AG04450 (cell line): ENCODE data around the gene SRRD. TPM values are rescaled to one million over a fixed set of nuclear protein-coding genes. Genes with fewer than 3 reads are reported as not detected.

Source experiments
- CTCF ChIA-PET: fragments of 300-600, 350-600 bp; formaldehyde crosslinking; extraction: SDS; loops from one replicate; lab custom pipeline; 2022; ENCODE audit warnings: antibody characterized with exemption, inconsistent platforms; lab: Charles Lee
- POLR2A ChIA-PET: fragments of 350-600 bp; formaldehyde crosslinking; extraction: SDS; loops from one replicate; lab custom pipeline; 2021; ENCODE audit warnings: antibody characterized with exemption, inconsistent platforms; lab: Yijun Ruan, JAX
- DNase-seq: peaks from one replicate; pipeline ENCODE4 v3.0.0-alpha.2; 2011; ENCODE audit warnings: low read depth, low spot score
- H3K27ac ChIP-seq: one replicate; pipeline ENCODE4 v1.5.1; 2012; ENCODE audit warnings: low read depth, low read length, control low read depth
- H3K27me3 ChIP-seq: one replicate; pipeline ENCODE4 v1.6.0; 2012; ENCODE audit warnings: low read length; ENCODE audit not compliant: control insufficient read depth, insufficient read depth
- H3K4me3 ChIP-seq: 2 replicates; pipeline ENCODE4 v1.5.1; 2011; ENCODE audit warnings: mild to moderate bottlenecking, low read depth, low read length, control low read depth
- H3K9me3 ChIP-seq: 2 replicates; pipeline ENCODE4 v1.5.1; 2012; ENCODE audit warnings: low read length; ENCODE audit not compliant: control insufficient read depth, insufficient read depth
- polyA plus RNA-seq: library from polyadenylated mRNA; depleted of rRNA; stranded (reverse); fragments of >200 nt; gene quantifications from 2 replicates; pipeline ENCODE4 v1.2.3, GENCODE V29; 2011
- TF ChIP-seq, protein P1 (sequence below): IDR thresholded peaks from 2 replicates; pipeline ENCODE4 v1.5.1; 2011; ENCODE audit warnings: low read depth, low read length, control low read depth, inconsistent platforms

Gene SRRD
- polyA plus RNA-seq, 1 experiment: 38.5 TPM

DNA sequence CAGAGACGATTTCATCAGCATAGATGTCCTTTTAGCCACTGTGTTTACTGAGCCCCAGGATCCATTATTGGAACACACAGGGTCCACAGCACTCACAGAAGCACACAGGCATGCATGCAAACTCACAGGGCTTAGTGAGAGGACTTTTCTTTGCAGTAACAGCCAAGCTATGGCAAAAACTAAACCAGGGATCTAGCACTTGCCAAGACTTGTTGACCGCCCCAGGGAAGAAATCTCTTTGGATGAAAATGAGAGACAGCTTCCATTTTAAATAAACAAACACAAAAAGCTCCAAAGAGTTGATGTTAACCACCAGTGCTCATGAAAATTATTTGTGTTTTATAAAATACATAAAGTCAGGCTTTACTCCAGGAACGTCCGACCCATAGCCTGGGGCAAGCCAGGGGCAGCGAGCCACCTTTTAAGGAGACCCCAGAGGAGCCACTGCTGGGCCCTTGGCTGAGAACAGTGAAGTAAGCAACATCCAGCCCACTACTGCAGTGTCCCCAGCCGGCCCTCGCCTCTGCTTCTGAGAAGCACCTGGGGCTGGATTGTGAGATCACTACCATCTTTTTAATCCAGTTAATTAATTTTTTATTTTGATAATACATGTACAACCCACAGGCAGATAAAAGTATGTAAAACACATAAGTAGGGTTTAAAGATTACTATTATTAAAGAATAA, 50.6 kb downstream of the SRRD start:
- CTCF ChIA-PET: interaction anchor here (1.1 to 1.4 kb wide), 2 partner anchors 131 to 139 kb away, joined by 4 read pairs; no protein-coding TSS in a partner anchor
- DNase-seq: no peak
- TF ChIP-seq, protein P1, sequence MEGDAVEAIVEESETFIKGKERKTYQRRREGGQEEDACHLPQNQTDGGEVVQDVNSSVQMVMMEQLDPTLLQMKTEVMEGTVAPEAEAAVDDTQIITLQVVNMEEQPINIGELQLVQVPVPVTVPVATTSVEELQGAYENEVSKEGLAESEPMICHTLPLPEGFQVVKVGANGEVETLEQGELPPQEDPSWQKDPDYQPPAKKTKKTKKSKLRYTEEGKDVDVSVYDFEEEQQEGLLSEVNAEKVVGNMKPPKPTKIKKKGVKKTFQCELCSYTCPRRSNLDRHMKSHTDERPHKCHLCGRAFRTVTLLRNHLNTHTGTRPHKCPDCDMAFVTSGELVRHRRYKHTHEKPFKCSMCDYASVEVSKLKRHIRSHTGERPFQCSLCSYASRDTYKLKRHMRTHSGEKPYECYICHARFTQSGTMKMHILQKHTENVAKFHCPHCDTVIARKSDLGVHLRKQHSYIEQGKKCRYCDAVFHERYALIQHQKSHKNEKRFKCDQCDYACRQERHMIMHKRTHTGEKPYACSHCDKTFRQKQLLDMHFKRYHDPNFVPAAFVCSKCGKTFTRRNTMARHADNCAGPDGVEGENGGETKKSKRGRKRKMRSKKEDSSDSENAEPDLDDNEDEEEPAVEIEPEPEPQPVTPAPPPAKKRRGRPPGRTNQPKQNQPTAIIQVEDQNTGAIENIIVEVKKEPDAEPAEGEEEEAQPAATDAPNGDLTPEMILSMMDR: no peak
- H3K9me3 ChIP-seq: no peaks in the 10 kb centered on the region
- H3K27me3 ChIP-seq: no peaks in the 10 kb centered on the region
- no peak overlapping the region for H3K27ac ChIP-seq
- POLR2A ChIA-PET: no interaction called here
- no peak overlapping the region for H3K4me3 ChIP-seq

DNA sequence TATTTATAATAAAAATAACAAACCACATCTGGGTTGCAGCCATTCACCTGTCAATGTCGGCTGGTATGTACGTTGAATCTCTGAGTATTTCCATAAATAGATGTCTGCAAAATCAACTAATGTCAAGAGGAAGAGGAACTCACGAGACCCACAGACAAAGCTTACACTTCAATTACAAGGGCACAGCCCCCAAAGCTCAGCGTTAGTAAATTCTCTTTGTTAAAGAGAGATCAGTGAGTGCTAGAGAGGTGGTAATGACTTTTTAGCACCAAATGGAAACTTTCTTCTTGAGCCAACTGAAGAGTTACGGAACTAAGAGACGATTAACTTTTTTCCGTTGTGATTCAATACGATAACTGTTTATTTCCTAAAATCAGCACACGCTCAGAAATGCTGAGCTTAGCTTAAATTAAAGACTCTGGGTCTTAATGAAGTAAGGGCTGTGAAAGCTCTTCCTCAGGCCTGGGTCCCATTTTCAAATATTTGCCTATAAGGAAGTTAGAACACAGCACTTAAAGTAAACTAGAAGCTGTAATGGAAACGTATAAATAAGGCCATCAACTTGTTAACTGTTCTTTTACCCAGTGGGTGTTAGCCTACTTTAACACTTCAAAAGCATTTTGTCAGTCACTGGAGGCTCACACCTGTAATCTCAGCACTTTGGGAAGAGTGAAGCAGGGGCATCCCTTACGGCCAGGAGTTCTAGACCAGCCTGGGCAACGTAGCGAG, 51.4 kb downstream of the SRRD start:
- no peak for DNase-seq
- no peaks in the 10 kb centered on the region for H3K27me3 ChIP-seq
- TF ChIP-seq, protein P1: no peak
- ChIA-PET POLR2A (no interaction called here), CTCF (interaction anchor here (1.1 to 1.4 kb wide), 2 partner anchors 131 to 138 kb away, joined by 4 read pairs; no protein-coding TSS in a partner anchor)
- no peak overlapping the region for H3K27ac ChIP-seq
- no peaks in the 10 kb centered on the region for H3K9me3 ChIP-seq
- H3K4me3 ChIP-seq: no peak overlapping the region

DNA sequence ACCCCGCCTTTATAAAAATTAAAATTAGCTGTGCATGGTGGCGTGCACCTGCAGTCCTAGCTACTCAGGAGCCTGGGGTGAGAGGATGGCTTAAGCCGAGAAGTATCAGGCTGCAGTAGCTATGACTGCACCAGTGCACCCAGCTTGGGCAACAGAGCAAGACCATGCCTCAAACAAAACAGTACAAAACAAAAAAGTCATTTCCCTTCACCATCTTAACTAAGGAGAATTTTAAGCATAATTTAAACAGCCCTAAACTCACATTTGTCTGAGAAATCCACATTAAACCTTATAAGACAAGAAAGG, 51.9 kb downstream of the SRRD start:
- Histone ChIP-seq H3K27me3 (no peaks in the 10 kb centered on the region), H3K27ac (no peak overlapping the region), H3K4me3 (no peak overlapping the region), H3K9me3 (no peaks in the 10 kb centered on the region)
- ChIA-PET POLR2A (interaction anchor here (0.6 kb wide), 1 partner anchor 109 kb away, joined by 6 read pairs; no protein-coding TSS in a partner anchor), CTCF (interaction anchor here (1.1 to 1.4 kb wide), 2 partner anchors 130 to 137 kb away, joined by 4 read pairs; no protein-coding TSS in a partner anchor)
- TF ChIP-seq, protein P1: no peak
- DNase-seq: no peak

DNA sequence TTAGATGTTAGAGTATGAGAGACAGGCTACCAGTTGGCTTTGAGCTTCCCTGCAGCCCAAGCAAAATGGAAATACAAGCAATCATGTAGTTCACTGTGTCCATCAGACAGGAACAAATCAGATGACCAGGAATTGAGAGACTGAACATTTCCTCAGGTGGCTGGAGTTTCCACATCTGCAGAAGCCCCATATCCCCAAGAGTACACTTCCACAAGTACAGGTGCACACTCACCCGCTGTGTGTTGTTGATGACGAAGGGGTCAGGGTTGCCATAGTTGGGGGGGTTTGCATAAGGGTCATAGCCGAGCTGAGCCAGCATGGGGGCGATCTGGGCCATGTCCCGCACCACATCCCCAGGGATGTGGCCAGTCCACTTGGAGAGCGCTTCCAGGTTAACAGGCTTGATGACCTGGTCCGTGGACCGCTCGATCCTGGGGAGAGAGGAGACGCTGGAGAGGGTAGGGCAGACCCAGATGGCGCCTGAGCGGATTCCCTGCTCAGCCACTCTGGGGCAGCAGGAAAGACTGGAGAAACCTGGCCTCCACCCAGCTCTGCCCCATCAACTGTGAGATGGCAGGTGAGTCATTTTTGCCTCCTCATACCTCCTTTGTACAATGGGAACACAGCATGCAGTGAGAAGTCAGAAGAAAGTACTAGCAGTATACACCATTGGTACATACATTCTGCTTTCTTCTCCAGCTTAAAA, 52.5 kb downstream of the SRRD start:
- ChIA-PET POLR2A (interaction anchor here (0.6 kb wide), 1 partner anchor 108 kb away, joined by 6 read pairs; no protein-coding TSS in a partner anchor), CTCF (no interaction called here)
- no peak for DNase-seq
- H3K27ac ChIP-seq: no peak overlapping the region
- H3K4me3 ChIP-seq: no peak overlapping the region
- no peaks in the 10 kb centered on the region for H3K27me3 ChIP-seq
- H3K9me3 ChIP-seq: no peaks in the 10 kb centered on the region
- TF ChIP-seq, protein P1: no peak
